CD4-positive, alpha-beta T cell treated with Interleukin-4 for 4 hours (primary cell): ENCODE results near the gene ZNF467.
A peak's percentile ranks its signal among the peaks of the same experiment; 100 is the strongest.

Experiments
- DNase-seq: peaks from one replicate; pipeline ENCODE4 v3.0.0-alpha.2; 2020

ZNF467 gene

DNA sequence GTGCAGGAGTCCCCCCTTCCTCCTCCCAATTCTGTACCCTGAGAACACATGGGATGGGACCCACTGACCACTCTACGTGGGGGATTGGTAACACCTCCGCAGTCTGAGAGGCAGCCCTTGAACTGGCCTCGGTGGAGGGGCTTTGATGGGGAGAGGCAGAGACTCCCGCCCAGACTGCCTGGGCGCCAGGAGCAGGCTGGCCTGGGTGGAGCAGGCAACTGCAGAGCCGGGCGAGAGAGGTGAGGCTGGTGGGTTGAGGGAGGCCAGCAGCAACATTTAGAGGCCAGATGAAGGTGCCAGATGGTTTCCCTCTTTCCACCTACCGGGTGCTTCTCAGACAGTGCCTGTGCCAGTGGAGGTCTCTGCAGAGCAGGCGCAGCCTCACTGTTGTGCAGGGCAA, 30.7 kb upstream of the ZNF467 start:
- no peak for DNase-seq

DNA sequence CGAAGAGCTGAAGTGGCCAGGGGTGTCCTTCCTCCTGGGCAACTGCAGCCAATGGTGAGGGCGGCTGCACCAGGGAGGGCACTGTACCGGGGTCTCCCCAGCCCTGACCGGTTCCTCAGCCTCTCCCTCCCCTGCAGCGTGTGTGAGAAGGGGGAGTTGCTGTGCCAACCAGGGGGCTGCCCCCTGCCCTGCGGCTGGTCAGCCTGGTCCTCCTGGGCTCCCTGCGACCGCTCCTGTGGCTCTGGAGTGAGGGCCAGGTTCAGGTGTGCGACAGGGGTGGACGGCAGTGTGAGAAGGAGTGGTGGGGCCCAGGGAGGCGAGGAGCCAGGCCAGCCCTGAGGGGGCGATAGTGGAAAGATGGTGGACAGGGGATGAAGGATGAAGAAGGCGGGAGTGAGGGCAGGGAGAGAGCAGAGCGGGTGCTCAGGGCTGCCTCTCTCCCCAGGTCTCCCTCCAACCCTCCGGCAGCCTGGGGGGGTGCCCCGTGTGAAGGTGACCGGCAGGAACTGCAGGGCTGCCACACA, 30.2 kb upstream of the ZNF467 start:
- no peak for DNase-seq

DNA sequence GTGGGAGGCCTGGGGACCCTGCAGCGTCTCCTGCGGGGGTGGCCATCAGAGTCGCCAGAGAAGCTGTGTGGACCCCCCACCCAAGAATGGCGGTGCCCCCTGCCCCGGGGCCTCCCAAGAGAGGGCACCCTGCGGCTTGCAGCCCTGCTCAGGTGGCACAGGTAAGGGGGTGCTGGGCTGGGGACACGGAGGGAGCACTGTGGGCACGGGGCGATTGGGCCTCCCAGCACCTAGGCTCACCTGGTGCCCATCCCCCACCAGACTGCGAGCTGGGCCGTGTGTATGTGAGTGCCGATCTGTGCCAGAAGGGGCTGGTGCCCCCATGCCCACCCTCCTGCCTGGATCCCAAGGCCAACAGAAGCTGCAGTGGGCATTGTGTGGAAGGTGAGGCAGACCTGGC, 29.6 kb upstream of the ZNF467 start:
- DNase-seq, result no peak

- no peak for DNase-seq
These were observed 28.4 kb upstream of the ZNF467 start for GRCh38 chr7:149801816-149802215.

DNA sequence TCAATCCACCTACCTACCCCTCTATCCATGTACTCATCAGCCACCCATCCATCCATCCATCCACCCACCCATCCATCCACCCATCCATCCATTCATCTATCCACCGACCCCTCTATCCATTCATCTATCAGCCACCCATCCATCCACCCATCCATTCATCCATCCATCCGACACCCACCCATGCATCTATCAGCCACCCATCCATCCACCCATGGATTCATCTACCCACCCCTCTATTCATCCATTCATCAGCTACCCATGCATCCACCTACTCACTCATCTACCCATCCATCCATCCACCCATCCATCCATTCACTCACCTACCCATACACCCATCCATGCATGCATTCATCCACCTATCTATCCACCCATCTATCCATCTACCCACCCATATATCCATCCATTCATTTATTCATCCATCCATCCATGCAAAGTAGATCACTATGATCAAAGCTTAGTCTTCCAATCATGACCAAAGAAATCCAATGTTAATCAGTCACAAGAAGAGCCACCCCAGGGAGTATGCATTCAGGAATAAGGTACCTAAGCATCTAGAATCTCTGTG, 27.7 kb upstream of the ZNF467 start:
- no peak for DNase-seq

- no peak for DNase-seq
These were observed 26.8 kb upstream of the ZNF467 start for GRCh38 chr7:149800169-149800555.

DNA sequence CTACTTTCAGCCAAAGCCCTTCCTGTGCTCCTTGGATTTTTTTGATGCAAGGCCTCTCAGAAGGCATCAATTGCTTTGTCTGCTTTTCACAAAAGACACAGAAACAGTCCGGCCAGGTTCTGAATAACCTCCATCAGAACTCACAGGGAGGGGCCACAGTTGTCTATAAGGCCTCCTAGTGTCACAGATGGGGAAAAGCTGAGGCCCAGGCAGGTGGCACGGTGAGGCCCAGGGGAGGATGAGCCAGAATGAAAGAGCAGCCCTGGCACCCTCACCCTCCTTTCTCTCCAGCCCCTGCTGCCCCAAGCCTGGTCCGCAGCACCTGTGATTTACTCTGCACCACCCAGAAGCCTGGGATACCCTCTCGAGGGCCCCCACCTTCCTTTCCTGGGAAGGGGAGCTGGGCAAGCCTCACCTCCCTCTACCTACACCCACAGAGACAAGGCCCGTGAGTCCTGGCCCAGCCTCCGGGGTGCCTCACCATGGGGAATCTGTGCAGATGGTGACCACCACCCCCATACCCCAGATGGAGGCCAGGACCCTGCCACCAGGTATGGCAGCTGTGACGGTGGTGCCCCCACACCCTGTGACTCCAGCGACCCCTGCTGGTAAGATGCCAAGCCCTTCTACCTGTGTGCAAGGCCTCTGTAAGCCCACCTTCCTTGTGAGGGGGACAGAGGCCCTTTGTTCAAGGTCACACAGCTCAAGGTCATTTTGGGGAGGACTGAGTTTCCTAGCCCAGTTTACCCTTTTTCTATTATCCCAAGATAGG, 26.2 kb upstream of the ZNF467 start:
- peak; percentile 34 for DNase-seq

- no peak for DNase-seq
These were observed 24.4 kb upstream of the ZNF467 start for GRCh38 chr7:149797771-149798170.

- DNase-seq, result no peak
These were observed 23.0 kb upstream of the ZNF467 start for GRCh38 chr7:149796287-149796860.

DNA sequence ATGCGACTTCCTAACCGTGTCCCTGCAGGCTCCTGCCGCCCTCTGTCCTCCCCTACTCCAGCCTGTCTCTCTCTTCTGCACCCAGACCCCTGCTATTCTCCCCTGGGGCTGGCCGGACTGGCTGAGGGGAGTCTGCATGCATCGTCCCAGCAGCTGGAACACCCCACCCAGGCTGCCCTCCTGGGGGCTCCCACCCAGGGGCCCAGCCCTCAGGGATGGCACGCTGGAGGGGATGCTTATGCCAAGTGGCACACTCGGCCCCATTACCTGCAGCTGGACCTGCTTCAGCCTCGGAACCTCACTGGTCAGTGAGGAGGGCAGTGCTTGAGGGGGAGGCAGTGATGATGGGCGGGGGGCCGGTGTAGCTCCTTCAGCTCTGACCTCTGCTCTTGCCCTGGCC, 21.7 kb upstream of the ZNF467 start:
- no peak for DNase-seq

DNA sequence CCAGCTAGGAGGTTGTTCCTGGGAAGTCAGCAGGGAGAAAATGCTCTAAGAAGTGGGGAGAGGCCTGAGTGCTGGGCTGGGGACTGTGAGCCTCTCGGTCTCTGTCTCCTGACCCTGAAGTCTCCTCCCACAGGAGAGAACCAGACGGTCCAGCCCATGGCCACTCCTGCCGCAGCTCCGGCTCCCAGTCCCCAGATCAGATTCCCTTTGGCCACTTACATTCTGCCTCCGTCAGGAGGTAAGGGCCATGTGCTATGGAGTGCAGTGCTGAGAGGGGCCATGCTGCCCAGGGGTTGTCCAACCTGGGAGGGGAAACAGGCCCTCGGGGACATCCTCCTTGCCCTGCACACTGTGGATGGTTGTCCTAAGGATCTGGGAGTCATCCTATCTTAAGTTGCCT, 21.3 kb upstream of the ZNF467 start:
- DNase-seq, result no peak

DNA sequence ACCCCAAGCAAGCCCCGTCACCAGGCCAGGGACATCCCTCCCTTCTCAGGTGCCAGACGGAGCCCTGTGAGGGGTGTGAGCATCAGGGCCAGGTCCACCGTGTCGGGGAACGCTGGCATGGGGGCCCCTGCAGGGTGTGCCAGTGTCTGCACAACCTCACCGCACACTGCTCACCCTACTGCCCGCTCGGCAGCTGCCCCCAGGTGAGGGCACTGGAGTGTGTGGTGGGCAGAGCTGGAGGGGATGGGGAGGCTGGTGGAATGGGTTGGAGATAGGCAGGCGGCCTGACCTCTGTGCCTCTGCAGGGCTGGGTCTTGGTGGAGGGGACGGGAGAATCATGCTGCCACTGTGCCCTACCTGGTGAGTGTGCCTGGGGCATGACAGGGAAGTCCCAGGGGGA, 19.9 kb upstream of the ZNF467 start:
- DNase-seq, result no peak

DNA sequence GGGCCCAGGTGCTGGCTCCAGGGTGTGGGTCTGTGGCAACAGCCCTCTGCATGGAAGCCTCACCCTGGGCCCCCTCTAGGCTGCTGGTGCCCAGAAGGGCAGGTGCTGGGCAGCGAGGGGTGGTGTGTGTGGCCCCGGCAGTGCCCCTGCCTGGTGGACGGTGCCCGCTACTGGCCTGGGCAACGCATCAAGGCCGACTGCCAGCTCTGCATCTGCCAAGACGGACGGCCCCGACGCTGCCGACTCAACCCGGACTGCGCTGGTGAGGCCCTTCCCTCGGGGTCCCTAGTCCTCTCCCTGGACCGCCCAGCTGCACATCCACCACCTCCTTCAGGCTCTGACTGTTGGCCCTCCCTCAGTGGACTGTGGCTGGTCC, 18.8 kb upstream of the ZNF467 start:
- no peak for DNase-seq

GRCh38 chr7:149791411-149792219, 18.2 kb upstream of the ZNF467 start:
- no peak for DNase-seq

DNA sequence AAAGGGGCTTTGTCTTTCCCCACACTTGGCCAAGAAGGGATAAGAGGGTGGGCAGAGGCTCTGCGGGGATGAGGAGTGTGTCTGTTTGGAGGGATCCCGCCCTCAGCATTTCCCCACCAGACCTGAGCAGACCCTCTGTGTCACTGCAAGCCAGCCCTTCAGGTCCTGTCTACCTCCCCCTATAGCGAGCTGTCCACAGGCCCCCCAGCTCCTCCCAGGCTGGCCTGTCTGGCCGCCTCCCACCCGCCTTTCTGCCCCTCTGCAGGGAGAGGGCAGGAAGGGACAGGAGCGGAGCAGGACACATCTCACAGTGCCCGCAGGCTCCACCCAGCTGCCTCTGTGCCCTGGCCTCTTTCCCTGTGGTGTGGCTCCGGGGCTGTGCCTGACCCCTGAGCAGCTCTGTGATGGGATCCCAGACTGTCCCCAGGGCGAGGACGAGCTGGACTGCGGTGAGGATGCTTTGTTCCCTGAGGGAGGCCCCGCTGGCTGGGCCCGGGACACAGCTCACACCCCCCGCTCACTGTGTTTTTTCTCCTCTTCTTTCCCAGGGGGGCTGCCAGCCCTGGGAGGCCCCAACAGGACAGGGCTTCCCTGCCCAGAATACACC, 17.5 kb upstream of the ZNF467 start:
- no peak for DNase-seq

- no peak for DNase-seq
These were observed 16.8 kb upstream of the ZNF467 start for GRCh38 chr7:149790146-149790548.

- DNase-seq, result no peak
These were observed 15.7 kb upstream of the ZNF467 start for GRCh38 chr7:149789101-149789500.

GRCh38 chr7:149788300-149788851, 15.0 kb upstream of the ZNF467 start:
- no peak for DNase-seq

- DNase-seq, result no peak
These were observed 14.3 kb upstream of the ZNF467 start for GRCh38 chr7:149787428-149788299.

GRCh38 chr7:149785983-149786382, 12.6 kb upstream of the ZNF467 start:
- DNase-seq, result no peak

DNA sequence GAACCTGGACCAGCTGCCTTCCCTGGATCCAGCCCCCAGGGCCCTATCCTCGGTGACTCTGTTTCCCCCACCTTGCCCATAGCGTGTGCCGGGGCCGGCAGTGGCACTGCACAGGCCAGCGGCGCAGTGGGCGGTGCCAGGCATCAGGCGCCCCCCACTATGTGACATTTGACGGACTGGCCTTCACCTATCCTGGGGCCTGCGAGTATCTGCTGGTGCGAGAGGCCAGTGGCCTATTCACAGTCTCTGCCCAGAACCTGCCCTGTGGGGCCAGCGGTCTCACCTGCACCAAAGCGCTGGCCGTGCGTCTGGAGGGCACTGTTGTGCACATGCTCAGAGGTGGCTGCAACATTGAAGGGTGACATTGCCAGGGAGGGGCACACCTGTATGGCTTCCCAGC, 12.0 kb upstream of the ZNF467 start:
- no peak for DNase-seq

DNA sequence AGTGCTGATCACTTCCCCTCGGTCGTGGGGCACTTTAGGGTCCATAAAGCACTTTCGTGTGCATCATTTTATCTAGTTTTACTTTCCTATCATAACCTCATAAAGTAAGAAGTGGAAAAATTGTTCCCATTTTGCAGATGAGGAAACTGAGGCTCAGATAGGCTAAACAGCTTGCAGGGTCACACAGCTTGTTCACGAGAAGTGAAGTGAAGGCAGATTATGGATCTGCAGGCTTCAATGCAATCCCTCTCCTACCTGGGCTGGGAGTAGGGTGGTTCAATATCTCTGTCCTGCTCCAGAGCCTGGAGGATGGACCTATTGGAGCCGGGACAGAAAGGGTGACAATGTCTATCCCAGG, 10.8 kb upstream of the ZNF467 start:
- DNase-seq, result no peak
